ENCODE results near the gene NFIC. TPM values are rescaled to one million over a fixed set of nuclear protein-coding genes. Genes with fewer than 3 reads are reported as not detected.
A peak's percentile ranks its signal among the peaks of the same experiment; 100 is the strongest.

NFIC gene
- total RNA-seq, 1 experiment from 2014 or later = 8.0 TPM

DNA sequence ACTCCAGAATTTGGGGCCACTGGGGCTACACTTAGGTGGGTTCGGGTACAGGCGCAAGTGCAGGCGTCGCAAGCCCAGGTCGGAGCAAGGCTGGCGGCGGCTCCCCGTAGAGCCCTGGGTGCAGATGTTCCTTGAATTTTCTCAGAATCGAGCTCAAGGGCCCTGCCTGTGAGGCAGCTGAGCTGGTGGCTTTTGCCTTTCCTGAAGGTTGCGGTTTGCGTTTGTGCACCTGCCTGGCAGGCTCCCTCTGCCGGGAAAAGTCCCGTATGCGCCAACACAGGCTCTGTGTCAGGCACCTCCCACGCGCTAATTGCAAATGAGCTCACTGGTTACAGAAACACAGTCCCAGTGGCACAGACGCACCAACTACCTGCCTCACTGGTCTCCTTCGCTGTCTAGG is 128.2 kb downstream of the NFIC start:
- no peaks in the 10 kb centered on the region for H3K27me3 Mint-ChIP-seq (ENCODE audit: low read depth)
- peaks cover 3 to 4% of the 10 kb centered on the region in 2 experiments; a peak in 2 of 4 replicates for H3K4me1 Mint-ChIP-seq
- Histone ChIP-seq H2AFZ (ENCODE audit: low read length) (no peak overlapping the region), H3K56ac (ENCODE audit: insufficient read length, low read depth, low read length) (no peak overlapping the region), H4K8ac (replicated peaks; ENCODE audit: insufficient read length, low read depth, low read length) (no peak overlapping the region), H4K91ac (ENCODE audit: insufficient read length, low read depth, low read length) (no peak overlapping the region), H2BK20ac (ENCODE audit: low read depth, low read length, poor library complexity, severe bottlenecking) (no peak overlapping the region), H3K23me2 (ENCODE audit: insufficient read length, low read depth, low read length, poor library complexity, severe bottlenecking) (no peaks in the 10 kb centered on the region), H3K27ac (ENCODE audit: insufficient read length, low read depth, low read length) (no peak overlapping the region), H2BK5ac (ENCODE audit: insufficient read length, low read length) (no peak overlapping the region), H3K9me3 (ENCODE audit: control insufficient read depth, low read depth, low read length) (no peaks in the 10 kb centered on the region), H2BK120ac (ENCODE audit: low read depth, low read length, poor library complexity, severe bottlenecking) (no peak overlapping the region), H3K4ac (ENCODE audit: low read depth, low read length) (no peak overlapping the region), H2BK15ac (ENCODE audit: low read depth, low read length) (no peak overlapping the region), H3K23ac (ENCODE audit: insufficient read length, low read depth, low read length) (no peak overlapping the region), H3K79me1 (ENCODE audit: insufficient read depth, low read depth, low read length, poor library complexity, severe bottlenecking) (no peaks in the 10 kb centered on the region), H3K27me3 (ENCODE audit: insufficient read depth, low read length) (no peaks in the 10 kb centered on the region), H3K79me2 (ENCODE audit: insufficient read depth, low read length) (peaks cover 4% of the 10 kb centered on the region), H3K9ac (ENCODE audit: extremely low read depth, insufficient read length, low read length) (no peak overlapping the region), H4K20me1 (ENCODE audit: control insufficient read depth, insufficient read depth, insufficient read length) (no peaks in the 10 kb centered on the region), H3K4me2 (ENCODE audit: insufficient read depth, insufficient read length, low read length) (no peak overlapping the region), H2AK5ac (ENCODE audit: insufficient read length, low read length) (no peak overlapping the region), H3K18ac (ENCODE audit: insufficient read length, low read depth, low read length) (no peak overlapping the region), H3K14ac (ENCODE audit: insufficient read depth, low read length) (no peak overlapping the region), H4K5ac (ENCODE audit: insufficient read length, low read depth, low read length) (no peak overlapping the region), H3T11ph (ENCODE audit: low read length) (no peak overlapping the region), H3K4me1 (ENCODE audit: insufficient read depth, low read length) (no peaks in the 10 kb centered on the region), H2BK12ac (ENCODE audit: insufficient read length, low read depth, low read length) (no peak overlapping the region)
- H3K27ac Mint-ChIP-seq = peak overlapping the region in 1 of 3 experiments; percentile 84; a peak in 1 of 7 replicates
- H3K4me3 Mint-ChIP-seq = no peak overlapping the region
- no CpG with 5 or more reads among the region's 18 CpGs for WGBS (ENCODE audit: extremely low coverage, insufficient read length, low lambda C conversion rate)
- TF ChIP-seq, protein P1, sequence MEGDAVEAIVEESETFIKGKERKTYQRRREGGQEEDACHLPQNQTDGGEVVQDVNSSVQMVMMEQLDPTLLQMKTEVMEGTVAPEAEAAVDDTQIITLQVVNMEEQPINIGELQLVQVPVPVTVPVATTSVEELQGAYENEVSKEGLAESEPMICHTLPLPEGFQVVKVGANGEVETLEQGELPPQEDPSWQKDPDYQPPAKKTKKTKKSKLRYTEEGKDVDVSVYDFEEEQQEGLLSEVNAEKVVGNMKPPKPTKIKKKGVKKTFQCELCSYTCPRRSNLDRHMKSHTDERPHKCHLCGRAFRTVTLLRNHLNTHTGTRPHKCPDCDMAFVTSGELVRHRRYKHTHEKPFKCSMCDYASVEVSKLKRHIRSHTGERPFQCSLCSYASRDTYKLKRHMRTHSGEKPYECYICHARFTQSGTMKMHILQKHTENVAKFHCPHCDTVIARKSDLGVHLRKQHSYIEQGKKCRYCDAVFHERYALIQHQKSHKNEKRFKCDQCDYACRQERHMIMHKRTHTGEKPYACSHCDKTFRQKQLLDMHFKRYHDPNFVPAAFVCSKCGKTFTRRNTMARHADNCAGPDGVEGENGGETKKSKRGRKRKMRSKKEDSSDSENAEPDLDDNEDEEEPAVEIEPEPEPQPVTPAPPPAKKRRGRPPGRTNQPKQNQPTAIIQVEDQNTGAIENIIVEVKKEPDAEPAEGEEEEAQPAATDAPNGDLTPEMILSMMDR (conservative IDR thresholded peaks at IDR 0.05) = no peak
- H3K9me3 Mint-ChIP-seq = no peaks in the 10 kb centered on the region; a peak in 1 of 5 replicates
- peaks cover 20 to 51% (median 41%) of the 10 kb centered on the region in 3 experiments; a peak in 6 of 7 replicates for H3K36me3 Mint-ChIP-seq (ENCODE audit: insufficient read depth in 1 of 3, low read depth in 3 of 3)
- no peak for DNase-seq
